Hematopoietic multipotent progenitor cell (in vitro differentiated cells): ENCODE data around the gene EPHB6. TPM values are rescaled to one million over a fixed set of nuclear protein-coding genes. Genes with fewer than 3 reads are reported as not detected.
A peak's percentile ranks its signal among the peaks of the same experiment; 100 is the strongest.

Experiments used
- DNase-seq, 3 donors: peaks; one replicate each; pipeline ENCODE4 v3.0.0-alpha.2; 2011 to 2015; ENCODE audit warnings: low read depth in 2 of 3, low spot score in 2 of 3
- total RNA-seq: library from RNA; depleted of rRNA; stranded (reverse); fragments of >200 nt; gene quantifications from one replicate; pipeline ENCODE4 v1.2.3, GENCODE V29; 2012

Gene EPHB6
- total RNA-seq, 1 donor, result 18.9 TPM

GRCh38 chr7:142894112-142894984 lies 39.5 kb downstream of the EPHB6 start:
- no peak for DNase-seq

DNA sequence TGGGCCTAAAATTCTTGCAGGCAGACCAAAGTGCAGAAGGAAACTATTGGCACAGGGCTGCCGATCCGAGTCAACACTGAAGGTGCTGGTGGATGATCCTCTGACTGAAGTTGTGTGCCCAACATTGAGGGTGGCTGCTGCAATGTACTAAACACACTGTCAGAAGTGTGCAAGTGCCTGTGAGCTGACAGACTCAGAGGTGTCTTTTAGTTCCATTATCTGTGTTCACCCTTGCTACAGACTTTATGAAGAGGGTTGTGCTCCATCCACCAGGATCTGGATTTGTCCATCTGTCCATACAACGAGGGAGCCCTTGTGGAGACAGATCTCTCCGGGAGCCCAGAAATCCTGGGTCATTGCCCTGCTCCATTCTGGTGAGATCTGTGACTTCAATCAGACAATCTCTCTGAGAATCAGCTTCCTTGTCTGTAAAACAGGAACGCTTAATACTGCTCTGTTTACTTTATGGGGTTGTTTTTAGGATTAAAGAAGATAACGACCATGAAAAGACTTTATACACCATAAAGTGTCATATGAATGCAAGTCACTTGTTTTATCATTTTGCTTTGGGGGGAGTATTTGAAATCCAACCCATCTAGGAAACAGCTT lies 40.2 kb downstream of the EPHB6 start:
- no peak for DNase-seq

DNA sequence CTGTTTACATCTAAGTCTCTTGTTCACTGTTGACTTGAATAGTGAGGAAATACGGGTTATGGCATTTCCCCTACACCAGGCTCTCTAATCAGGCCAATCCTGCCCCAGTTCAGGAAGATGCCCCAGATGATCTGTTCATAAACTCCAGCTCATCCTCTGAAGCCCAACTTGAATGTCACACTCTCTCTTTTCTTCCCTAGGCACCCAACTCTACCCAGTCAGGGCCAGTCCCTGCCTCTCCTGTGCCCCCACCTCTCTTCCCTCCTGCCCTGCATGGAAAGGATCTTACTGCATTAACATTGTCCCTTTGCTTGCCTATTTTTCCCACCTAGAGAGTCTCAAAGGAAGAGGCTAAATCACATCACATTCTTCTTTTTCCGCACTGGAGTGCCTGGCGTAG lies 41.3 kb downstream of the EPHB6 start:
- DNase-seq, result no peak

DNA sequence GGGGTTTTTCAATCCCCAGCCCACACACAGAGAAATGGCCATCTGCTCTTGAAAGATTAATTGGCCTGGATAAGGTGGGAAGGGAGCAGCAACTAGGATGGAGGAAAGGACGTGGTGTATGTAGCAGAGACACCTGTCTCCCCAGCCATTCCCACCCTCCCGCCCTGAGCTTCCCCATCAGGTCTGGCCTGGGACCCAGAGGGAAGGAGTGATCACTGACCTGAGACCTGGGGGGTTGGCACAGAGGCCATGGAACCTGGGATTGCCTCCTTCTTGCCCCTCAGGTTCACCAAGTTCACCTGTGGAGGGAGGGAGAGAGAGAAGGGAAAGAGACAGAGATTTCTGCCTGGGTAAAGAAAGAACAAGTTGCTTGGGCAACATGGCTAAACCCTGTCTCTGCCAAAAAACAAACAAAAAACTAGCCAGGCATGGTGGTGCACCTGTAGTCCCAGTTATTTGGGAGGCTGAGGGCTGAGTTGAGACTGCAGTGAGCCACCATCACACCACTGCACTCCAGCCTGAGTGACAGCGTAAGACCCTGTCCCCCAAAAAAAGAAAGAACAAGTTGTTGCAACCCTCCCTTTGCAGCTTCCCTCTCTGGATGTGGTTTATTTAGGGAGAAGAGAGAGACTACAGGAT lies 42.0 kb downstream of the EPHB6 start:
- no peak for DNase-seq

DNA sequence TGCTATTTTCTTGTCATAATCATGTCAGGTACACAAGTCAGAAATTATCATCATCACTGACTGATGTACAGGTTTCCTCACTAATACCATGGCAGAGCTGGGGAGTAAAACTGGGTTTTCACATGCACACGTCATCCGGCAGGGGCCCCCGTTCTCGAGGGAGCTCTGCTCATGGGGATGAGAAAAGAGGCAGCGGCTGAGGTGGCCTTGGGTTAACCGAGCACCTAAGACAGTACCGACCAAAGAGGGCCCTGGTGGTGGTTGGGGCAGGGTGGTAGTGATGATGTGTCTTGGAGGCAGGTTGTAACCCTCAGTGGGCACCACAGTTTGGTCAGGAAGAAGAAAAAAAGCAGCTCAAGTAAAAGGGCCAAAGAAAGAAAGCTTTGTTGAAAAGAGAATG lies 42.8 kb downstream of the EPHB6 start:
- no peak for DNase-seq

- DNase-seq, result no peak
These were observed 43.7 kb downstream of the EPHB6 start for GRCh38 chr7:142898377-142899170.

GRCh38 chr7:142899661-142900060 lies 44.8 kb downstream of the EPHB6 start:
- no peak for DNase-seq

DNA sequence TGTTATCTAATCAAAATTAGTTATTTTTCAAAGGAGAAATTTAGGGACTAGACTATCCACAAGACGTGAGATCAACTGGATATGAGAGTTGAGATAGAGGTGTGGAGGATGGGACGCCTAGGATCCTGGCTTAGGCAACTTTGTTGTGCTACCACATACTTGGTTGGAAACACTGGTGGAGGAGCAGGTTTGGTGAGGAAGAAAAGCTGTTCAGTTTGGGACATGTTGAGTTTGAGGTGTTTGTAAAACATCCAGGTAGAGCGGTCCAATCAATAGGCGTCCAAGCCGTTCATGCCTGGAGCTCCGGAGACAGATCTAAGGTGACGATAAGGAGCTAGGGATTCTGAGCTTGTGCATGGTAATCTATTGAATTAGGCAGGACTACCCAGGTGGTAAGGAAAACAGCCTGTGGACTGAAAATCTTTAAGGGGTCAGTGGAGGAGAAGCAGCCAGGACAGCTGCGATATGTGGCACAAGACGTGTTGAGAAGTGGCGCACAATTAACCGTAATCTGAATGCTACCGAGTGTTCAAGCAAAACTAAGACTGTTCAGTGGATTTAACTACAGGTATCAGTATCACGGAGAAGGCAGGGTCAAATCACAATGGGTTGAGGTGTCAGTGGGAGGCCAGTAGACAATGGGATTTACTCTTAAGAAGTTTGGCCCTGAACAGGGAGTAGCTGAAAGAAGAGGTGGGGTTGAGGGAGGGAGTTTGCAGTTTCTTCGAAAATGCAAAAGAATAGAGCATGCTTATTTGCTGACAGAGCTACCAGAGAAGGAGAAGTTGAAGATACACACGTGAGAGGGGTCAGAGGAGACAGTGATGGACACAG lies 46.8 kb downstream of the EPHB6 start:
- no peak for DNase-seq

GRCh38 chr7:142904128-142904527 lies 49.3 kb downstream of the EPHB6 start:
- no peak for DNase-seq

DNA sequence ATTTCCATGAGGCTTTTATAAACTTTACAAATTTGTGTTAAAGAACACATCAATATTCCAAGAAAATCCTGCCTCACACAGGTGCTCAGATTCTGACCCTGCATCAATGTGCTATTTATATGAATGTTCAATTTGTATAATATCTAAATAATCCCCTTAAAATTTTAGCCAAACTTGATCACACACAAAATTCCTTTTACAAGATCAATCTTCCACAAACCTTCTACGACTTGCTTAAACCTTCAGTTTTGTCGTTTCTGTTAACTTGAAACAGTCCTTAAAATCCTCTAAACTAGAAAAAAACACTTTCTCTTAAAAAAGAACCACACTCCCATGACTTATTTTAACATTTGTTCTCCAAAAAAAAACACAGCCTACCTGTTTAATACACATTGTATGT lies 50.9 kb downstream of the EPHB6 start:
- DNase-seq, result no peak

GRCh38 chr7:142906643-142907042 lies 51.8 kb downstream of the EPHB6 start:
- no peak for DNase-seq

DNA sequence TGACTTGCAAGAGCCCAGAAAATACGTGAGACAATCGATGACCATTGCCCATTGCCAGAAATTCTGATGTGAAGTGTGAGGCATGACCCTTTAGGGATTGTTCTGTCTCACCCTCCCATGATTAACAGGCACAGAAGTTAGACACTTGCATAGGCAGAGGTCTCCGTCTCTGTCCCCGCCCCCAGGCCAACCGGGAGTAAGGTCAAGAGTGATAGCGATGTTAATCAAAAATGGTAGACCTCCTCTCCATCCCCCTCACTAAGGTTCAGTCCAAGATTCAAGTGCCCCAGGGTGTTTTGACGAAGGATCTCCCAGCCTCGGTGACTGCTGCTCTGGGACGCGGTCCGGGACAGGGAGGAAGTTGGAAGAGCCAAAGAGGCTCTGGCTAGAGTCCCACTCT lies 53.4 kb downstream of the EPHB6 start:
- DNase-seq, result no peak

DNA sequence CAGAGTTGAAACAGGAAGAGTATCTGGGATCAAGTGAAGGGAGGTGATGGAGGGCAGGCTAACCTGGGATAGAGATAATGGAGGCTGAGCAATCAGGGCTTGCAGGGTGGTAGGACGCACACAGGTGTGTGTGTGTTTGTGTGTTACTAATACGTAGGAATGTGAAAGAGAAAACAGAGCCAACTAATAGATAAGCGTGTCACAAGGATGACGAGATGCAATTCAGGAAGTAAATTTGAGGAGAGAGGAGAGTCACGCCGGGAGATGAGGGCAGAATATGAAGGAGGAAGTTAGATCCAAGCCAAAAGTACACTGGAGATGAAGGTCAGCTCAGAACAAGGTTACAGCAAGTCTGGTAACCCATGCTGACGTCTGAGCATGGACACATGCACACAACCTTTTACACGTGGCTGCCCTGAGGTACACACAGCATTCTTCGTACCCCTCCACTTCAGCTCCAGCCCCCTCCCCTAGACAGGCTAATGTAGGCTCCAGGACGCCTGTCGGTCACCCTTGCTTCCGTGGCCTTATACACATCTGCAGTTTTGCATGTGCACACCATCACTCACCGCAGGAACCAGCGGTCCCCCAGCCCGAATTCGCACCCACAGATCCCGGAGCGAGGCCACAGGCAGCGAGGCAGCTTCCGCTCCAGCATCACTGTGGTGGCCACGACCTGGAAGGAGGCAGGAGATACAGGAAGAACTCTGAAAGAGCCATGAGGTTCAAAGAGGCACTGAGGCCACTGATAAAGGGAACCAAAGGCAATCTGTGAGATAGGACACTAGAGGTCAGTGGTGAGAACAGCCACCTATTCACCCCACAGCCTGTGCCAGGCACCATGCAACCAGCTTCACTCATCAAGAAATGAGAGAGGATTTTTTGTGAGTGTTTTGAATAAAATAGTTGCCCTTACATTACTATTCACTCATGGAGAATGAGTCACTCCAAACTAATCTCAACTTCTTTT lies 54.3 kb downstream of the EPHB6 start:
- DNase-seq, result peak in 2 of 3 donors; percentile 22 to 30

DNA sequence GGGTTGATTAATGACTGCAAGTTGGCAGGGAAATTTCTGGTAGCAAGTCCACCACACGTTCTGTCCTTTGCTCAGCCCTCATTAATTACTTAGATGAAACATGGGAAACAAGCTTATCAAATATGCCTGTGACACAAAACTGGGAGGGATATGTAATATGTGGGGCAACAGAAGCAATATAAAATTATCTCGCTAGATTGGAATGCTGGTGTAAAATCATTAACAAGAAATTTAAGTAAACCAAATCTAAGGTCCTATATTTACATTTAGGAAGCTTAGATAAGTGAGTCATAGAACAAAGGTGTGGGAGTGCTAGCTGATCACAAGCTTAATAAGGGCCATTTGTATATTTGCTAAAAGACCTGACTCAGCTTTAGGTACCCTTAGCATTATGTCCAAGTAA lies 55.2 kb downstream of the EPHB6 start:
- no peak for DNase-seq

GRCh38 chr7:142910481-142910880 lies 55.6 kb downstream of the EPHB6 start:
- no peak for DNase-seq

- DNase-seq, result no peak
These were observed 58.2 kb downstream of the EPHB6 start for GRCh38 chr7:142913051-142913450.

- DNase-seq, result no peak
These were observed 58.7 kb downstream of the EPHB6 start for GRCh38 chr7:142913566-142913965.

GRCh38 chr7:142914121-142914520 lies 59.2 kb downstream of the EPHB6 start:
- DNase-seq, result no peak

DNA sequence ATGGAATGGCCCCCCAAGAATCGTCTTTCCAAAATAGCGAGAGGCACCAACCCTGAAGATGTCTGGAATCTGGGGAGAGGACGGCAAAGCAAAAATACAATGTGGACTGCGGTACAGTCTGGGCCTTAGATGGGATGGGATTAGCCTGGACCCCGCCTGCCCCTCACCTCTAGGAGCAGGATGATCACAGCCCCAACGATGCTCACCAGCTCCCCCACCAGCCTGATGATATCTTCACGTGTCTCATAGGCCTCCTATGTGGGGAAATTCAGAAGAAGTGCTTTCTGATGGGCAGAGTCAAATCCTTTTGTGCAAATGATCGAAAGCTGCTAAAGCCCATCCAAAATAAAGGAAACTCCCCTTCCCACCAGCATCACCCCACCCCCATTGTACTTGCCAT lies 60.4 kb downstream of the EPHB6 start:
- DNase-seq, result no peak
